Skin epidermis (tissue), 12 donors: ENCODE results near the gene ALKBH8.

Experiments used
- H3K27ac ChIP-seq, 21 experiments: fragments of 200-600 bp; sonication (generic) in 11 of 21; one replicate each; pipeline ENCODE4 v1.5.0; 2020; ENCODE audit warnings: mild to moderate bottlenecking in 3 of 21, inconsistent platforms in 2 of 21, moderate library complexity in 2 of 21
- H3K4me3 ChIP-seq, 7 experiments: fragments of 200-600 bp; sonication (generic) in 2 of 7; one replicate each; pipeline ENCODE4 v1.5.0; 2020; ENCODE audit warnings: inconsistent platforms in 2 of 7, mild to moderate bottlenecking in 2 of 7, moderate library complexity in 1 of 7

Gene ALKBH8

GRCh38 chr11:107457558-107458271 lies 107.8 kb downstream of the ALKBH8 start, which contains the start of gene CWF19L2:
Gene CWF19L2 (minus strand): TSS chr11:107457825. CDS start chr11:107457816, 9 bp downstream.
- peak within 1 kb of the TSS; percentile 10 to 88 (median 80) for H3K27ac ChIP-seq
- peak within 1 kb of the TSS; percentile 51 to 86 (median 77) for H3K4me3 ChIP-seq

GRCh38 chr11:107457205-107457557 lies 108.4 kb downstream of the ALKBH8 start:
- H3K4me3 ChIP-seq: peak overlapping the region; percentile 51 to 86 (median 77)

GRCh38 chr11:107453594-107454286 lies 111.8 kb downstream of the ALKBH8 start:
- Histone ChIP-seq H3K4me3 (no peak overlapping the region), H3K27ac (no peak overlapping the region)

More at GRCh38 chr11:107457205-107457557, 108.4 kb downstream of the ALKBH8 start:
- peak overlapping the region; percentile 10 to 88 (median 80) for H3K27ac ChIP-seq
